AG09319 (cell line): ENCODE results near the gene CATSPERE.
"Not testable (repeated sequence)": the region's sequence is repeated elsewhere in the genome, so short reads cannot be mapped to it uniquely, and the experiment has no call there.

Source experiments
- DNase-seq: peaks from one replicate; pipeline ENCODE4 v3.0.0-alpha.2; 2010; ENCODE audit warnings: low read depth; ENCODE audit errors: extremely low read depth
- TF ChIP-seq, protein P1 (sequence below): IDR thresholded peaks from 2 replicates; pipeline ENCODE4 v1.5.1; 2011; ENCODE audit warnings: low read depth, mild to moderate bottlenecking, inconsistent platforms, low read length, moderate library complexity

The CATSPERE gene

DNA sequence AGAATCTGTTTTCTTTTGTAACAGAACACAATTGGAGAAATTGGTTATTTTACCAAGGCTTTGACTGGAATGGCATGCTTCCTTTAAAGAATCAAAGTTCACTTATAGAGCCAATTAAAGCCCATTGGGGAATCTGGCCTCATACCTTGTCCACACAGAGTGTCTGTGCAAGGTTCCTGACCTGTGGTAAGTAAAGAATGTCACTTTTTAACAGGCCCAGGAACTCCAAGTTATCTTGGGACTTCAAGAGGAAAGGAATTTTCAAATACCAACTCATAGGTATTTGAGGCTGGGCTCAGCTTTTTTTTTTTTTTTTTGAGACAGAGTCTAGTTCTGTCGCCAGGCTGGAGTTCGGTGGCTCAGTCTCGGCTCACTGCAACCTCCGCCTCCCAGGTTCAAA, 2.3 kb upstream of the CATSPERE start:
- DNase-seq = no peak
- TF ChIP-seq, protein P1, sequence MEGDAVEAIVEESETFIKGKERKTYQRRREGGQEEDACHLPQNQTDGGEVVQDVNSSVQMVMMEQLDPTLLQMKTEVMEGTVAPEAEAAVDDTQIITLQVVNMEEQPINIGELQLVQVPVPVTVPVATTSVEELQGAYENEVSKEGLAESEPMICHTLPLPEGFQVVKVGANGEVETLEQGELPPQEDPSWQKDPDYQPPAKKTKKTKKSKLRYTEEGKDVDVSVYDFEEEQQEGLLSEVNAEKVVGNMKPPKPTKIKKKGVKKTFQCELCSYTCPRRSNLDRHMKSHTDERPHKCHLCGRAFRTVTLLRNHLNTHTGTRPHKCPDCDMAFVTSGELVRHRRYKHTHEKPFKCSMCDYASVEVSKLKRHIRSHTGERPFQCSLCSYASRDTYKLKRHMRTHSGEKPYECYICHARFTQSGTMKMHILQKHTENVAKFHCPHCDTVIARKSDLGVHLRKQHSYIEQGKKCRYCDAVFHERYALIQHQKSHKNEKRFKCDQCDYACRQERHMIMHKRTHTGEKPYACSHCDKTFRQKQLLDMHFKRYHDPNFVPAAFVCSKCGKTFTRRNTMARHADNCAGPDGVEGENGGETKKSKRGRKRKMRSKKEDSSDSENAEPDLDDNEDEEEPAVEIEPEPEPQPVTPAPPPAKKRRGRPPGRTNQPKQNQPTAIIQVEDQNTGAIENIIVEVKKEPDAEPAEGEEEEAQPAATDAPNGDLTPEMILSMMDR = no peak

DNA sequence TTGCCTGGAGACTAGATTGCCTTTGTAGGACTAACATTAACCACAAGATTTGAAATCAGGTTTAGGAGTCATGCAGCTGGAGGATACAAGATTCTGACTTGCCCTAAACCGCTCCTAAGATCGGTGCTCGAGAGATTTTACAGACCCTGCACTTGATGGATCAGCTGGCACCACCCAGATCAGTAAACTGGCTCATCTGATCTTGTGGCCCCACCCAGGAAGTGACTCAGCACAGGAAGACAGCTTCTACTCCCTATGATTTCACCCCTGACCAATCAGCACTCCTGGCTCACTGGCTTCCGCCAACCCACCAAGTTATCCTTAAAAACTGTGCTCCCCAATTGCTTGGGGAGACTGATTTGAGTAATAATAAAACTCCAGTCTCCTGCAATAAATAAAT, 876 bp upstream of the CATSPERE start:
- no peak for DNase-seq
- TF ChIP-seq, protein P1 = no peak

DNA sequence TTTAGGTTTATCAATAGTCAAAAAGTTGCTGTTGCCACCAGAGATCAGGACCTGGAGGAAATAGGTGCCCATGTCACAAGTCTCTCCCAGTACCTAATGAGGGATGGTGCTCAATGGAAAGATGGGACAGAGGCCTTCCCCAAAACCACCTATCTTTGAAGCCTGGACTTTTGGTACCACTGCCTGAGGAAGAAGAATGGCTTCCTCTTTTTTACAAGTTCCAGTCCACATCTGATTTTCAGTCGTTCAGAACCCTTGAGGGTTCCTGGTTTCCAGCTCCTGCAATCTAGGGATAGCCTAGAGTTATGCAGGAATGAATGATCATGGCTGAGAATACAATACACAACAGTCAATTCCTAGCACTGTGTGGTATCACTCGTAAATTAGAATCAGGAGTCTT, 5.7 kb downstream of the CATSPERE start:
- TF ChIP-seq, protein P1 = no peak
- DNase-seq = no peak

DNA sequence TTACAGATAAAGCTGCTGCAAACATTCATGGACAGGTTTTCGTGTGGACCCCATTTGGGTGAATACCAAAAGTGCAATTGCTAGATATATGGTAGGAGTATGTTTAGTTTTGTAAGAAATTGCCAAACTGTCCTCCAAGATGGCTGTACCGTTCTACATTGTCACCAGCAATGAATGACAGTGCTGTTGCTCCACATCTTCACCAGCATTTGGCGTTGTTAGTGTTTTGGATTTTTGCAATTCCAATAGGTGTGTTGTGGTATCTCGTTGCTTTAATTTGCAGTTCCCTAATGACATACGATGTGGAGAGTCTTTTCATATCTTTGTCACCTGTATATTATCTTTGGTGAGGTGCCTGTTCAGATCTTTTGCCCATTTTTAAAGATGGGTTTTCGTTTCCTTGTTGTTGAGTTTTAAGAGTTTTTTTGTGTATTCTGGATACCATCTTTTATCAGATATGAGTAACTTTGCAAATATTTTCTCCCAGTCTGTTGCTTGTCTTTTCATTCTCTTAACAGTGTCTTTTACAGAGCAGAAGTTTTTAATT, 12.1 kb downstream of the CATSPERE start:
- DNase-seq = no peak
- TF ChIP-seq, protein P1 = no peak

DNA sequence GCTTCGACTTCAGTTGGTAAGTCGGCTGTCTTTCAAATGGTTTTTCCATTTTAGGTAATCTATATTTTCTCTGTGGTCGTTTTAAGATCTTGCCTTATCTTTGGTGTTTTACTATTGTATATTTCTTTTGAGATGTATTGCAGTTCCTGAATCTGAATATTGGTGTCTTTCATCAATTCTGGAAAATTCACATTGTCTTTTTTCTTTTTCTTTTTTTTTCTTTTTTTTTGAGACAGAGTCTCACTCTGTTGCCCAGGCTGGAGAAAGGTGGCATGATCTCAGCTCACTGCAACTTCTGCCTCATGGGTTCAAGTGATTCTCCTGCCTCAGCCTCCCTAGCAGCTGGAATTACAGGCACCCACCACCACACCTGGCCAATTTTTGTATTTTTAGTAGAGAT, 23.9 kb downstream of the CATSPERE start:
- not testable (repeated sequence) for DNase-seq

DNA sequence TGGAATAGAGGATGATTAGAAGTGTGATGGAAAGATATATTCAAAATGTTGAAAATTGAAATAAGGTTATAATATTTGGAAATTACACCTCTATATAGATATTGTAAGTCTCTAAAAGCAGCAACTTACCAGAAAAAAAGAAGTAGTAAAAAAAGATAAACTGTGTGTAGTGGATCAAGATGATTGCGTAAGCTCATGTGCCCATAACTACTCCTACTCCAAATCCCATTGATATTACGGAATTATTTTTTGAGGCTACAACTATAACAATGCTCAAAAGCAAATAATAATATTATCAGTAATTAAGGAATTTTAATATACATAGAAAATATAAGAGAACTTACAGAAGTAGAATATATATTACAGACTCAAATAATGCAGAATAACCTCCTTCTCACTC, 33.6 kb downstream of the CATSPERE start:
- no peak for DNase-seq
- TF ChIP-seq, protein P1 = no peak

DNA sequence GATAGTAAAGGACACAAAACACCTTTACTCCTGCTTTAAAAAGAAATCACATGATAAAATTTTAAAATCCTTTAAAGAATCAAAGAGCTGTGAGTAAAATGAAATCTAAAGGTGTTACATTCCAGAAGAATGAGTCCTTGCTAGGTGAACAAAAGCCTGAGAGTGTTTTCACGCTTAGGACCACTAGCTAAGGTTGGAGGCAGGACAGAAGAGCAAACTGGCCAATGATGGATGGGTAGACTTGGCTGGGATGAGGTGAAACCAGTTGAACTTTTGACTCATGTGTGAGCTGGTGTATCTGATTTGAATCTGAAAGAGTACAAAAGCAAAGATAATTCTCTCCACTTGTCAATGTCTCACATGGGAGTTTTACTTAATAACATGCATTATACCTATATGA, 35.1 kb downstream of the CATSPERE start:
- no peak for DNase-seq
- TF ChIP-seq, protein P1 = no peak

DNA sequence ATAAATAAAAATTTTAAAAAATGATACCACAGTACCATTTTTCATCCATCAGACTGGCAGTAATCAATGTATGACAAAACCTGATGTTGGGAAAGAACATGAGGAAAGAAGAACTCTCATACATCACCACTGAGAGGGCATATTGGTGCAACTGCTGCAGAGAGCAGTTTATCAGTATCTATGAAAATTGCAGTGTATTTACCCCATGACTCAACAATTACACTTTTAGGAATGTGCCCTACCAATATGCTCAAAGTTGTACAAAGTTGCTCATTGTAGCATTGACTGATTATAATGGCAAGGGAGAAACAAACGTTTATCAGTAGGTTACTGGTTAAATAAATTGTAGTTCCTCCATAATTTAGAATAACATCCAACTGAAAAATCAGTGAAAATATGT, 36.7 kb downstream of the CATSPERE start:
- TF ChIP-seq, protein P1 = no peak
- DNase-seq = no peak

DNA sequence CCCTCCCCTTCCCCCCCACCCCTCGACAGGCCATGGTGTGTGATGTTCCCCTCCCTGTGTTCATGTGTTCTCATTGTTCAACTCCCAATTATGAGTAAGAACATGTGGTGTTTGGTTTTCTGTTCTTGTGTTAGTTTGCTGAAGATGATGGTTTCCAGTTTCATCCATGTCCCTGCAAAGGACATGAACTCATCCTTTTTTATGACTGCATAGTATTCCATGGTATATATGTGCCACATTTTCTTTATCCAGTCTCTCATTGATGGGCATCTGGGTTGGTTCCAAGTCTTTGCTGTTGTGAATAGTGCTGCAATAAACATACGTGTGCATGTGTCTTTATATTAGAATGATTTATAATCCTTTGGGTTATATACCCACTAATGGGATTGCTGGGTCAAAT, 38.4 kb downstream of the CATSPERE start:
- DNase-seq = not testable (repeated sequence)

DNA sequence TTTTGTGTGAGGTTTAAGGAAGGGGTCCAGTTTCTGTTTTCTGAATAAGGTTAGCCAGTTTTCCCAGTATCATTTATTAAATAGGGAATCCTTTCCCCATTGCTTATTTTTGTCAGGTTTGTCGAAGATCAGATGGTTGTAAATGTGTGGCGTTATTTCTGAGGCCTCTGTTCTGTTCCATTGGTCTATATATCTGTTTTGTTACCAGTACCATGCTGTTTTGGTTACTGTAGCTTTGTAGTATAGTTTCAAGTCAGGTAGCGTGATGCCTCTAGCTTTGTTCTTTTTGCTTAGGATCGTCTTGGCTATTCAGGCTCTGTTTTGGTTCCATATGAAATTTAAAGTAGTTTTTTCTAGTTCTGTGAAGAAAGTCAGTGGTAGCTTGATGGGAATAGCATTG, 39.4 kb downstream of the CATSPERE start:
- not testable (repeated sequence) for DNase-seq
